GM12891 (cell line): ENCODE results near the gene PDAP1.

Experiments
- POLR2A ChIP-seq: IDR thresholded peaks from 2 replicates; pipeline ENCODE4 v1.6.1; 2011; ENCODE audit warnings: low read depth, low read length, control low read depth
- POLR2AphosphoS5 ChIP-seq: IDR thresholded peaks from 2 replicates; pipeline ENCODE4 v1.6.1; 2011; ENCODE audit warnings: low read depth, low read length, control low read depth
- TAF1 ChIP-seq: IDR thresholded peaks from 2 replicates; pipeline ENCODE4 v1.6.1; 2011; ENCODE audit warnings: low read depth, low read length, control low read depth

- TF ChIP-seq POLR2A (no peak), TAF1 (no peak), POLR2AphosphoS5 (no peak)
Measured at GRCh38 chr7:99387912-99388311, 20.5 kb downstream of the PDAP1 start.
